ENCODE results near the gene ZBTB8B. TPM values are rescaled to one million over a fixed set of nuclear protein-coding genes. Genes with fewer than 3 reads are reported as not detected.
A peak's percentile ranks its signal among the peaks of the same experiment; 100 is the strongest.
"Not testable (repeated sequence)": the region's sequence is repeated elsewhere in the genome, so short reads cannot be mapped to it uniquely, and the experiment has no call there.

The ZBTB8B gene
- total RNA-seq, 1 experiment from 2014 or later: not detected

DNA sequence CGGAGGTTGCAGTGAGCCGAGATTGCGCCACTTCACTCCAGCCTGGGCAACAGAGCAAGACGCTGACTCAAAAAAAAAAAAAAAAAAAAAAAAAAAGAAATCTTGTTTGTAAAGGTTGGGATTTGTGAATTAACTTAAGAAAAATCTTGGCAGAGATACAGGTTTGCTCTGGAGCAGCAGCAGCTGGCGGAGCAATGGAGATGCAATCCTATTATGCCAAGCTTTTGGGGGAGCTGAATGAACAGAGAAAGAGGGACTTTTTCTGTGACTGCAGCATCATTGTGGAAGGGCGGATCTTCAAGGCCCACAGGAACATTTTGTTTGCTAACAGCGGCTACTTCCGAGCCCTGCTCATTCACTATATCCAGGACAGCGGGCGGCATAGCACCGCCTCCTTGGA lies 5.6 kb downstream of the ZBTB8B start:
- no peak for DNase-seq (ENCODE audit: low spot score)

GRCh38 chr1:32470991-32471694 lies 6.3 kb downstream of the ZBTB8B start:
- DNase-seq (ENCODE audit: low spot score): no peak

DNA sequence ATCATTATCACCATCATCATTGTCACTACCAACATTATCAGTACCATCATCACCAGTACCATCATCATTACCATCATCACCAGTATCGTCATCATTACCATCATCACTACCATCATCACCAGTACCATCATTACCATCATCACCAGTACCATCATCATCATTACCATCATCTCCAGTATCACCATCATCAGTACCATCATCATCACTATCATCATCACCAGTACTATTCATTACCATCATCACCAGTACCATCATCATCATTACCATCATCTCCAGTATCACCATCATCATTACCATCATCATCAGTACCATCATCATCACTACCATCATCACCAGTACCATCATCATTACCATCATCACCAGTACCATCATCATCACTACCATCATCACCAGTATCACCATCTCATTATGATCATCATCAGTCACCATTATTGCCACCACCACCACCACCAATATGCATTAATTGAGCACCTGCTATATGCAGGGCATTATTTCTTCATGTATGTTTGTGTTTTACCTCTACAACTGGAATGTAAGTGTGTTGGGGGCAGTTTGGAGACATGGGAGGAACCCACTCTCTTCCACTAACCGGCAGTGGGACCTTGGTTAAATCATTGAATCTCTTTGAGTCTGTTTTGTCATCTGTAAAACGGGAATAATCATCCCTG lies 7.0 kb downstream of the ZBTB8B start:
- no peak for DNase-seq (ENCODE audit: low spot score)

DNA sequence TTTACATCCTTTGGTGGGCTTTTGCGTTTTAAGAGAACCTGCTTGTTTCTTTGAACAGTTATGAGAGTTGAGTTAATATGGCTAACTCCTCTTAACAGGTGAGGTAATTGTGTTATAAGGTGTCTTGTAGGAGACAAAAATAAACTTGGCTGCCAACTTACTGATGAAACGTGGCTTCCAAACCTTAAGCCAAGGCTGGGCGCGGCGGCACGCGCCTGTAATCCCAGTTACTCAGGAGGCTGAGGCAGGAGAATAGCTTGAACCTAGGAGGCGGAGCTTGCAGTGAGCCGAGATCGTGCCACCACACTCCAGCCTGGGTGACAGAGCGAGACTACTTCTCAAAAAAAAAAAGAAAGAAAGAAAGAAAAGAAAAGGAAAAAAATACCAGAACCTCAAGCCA lies 8.1 kb downstream of the ZBTB8B start:
- DNase-seq (ENCODE audit: low spot score): not testable (repeated sequence)

DNA sequence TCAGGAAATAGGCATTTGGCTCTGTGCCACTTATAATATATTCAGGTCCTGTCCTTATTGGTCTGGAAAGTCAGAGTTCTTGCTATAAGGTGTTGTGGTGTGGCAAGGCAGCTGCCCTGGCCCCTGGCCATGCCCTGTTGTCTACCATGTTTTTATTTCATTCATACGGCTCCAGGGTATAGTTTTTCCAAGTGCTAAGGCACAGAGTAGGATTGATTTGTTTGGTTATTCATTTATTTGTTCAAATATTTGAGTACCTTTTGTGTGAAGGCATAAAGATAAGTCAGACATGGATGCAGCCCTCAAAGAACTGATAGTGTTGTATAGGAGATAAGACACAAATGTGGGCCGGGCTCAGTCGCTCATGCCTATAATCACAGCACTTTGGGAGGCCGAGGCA lies 10.1 kb downstream of the ZBTB8B start:
- no peak for DNase-seq (ENCODE audit: low spot score)

DNA sequence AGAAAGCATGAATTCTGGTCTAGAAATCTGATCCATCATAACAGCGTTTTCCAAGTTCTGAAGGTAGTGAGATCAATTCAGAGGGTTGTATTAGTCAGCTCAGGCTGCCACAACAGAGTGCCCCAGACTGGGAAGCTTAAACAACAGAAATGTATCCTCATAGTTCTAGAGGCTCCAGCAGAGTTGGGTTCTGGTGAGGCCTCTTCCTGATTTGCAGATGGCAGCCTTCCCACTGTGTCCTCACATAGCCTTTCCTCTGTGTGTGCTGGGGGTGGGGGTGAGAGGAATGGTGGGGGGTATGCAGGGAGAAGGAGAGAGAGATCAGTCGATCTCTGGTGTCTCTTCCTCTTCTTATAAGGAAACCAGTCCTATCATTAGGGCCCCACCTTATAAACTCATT lies 15.1 kb downstream of the ZBTB8B start:
- no peak for DNase-seq (ENCODE audit: low spot score)

GRCh38 chr1:32480761-32481160 lies 15.9 kb downstream of the ZBTB8B start:
- DNase-seq (ENCODE audit: low spot score): no peak

- DNase-seq (ENCODE audit: low spot score): not testable (repeated sequence)
These were observed 16.9 kb downstream of the ZBTB8B start for GRCh38 chr1:32481788-32482187.

GRCh38 chr1:32485554-32486255 lies 20.8 kb downstream of the ZBTB8B start:
- DNase-seq (ENCODE audit: low spot score): no peak

GRCh38 chr1:32486463-32487113 lies 21.7 kb downstream of the ZBTB8B start:
- peak; percentile 69 for DNase-seq (ENCODE audit: low spot score)

DNA sequence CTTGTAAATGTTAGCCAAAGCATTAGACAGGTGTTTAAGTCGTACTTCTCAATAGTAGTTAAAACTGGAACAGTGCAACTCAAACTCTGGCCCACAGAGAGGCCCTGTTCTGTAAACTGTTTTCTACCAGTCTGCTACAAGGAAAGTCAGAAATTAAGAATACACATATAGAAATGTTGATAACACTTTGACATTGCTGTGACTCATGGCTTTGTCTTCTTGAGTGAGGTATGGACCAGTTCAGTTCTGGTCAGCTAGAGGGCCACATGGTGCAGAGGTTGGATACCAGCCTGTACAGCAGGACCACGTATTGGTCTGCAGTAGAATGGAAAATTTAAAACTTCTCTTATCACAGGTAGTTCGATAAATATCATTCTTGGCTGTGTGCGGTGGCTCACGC lies 22.3 kb downstream of the ZBTB8B start:
- DNase-seq (ENCODE audit: low spot score): peak; percentile 56

- no peak for DNase-seq (ENCODE audit: low spot score)
These were observed 25.0 kb downstream of the ZBTB8B start for GRCh38 chr1:32489774-32490454.

DNA sequence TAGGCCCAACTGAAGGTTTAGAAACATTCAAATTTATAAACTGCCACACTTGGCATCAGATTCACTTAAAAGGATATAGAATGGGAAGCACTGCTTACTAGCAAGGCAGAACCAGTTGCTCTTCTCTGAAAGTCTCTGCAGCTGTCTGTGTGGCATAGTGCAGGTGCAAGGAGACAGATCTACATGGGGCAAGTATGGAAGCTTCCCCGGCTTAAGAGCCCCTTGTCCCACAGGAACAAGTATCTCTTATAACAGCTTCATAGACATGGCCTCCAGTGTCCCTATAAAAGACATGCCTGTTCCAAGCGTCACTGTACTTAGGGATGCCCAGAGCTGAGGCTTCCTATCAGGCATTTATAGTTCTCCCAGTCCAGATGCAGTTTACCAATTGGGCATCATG lies 26.5 kb downstream of the ZBTB8B start:
- no peak for DNase-seq (ENCODE audit: low spot score)

DNA sequence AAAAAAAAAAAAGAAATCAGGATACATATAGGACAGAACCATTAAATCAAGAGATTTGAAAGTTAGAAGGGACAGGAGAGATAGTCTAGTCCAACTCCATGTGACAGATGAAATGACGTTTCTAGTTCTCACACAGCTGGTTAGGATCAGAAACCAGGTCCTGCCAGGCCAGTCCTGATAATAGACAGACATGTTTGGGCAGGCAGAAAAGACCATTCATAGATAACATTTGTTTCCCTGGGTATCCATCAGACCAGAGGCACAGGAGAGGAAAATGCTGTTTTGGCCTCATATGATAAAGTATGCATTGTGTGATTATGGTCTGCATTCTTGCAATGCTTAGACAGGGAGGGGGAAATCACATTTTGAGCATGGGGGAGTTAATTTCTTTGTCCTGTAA lies 29.3 kb downstream of the ZBTB8B start:
- DNase-seq (ENCODE audit: low spot score): no peak

DNA sequence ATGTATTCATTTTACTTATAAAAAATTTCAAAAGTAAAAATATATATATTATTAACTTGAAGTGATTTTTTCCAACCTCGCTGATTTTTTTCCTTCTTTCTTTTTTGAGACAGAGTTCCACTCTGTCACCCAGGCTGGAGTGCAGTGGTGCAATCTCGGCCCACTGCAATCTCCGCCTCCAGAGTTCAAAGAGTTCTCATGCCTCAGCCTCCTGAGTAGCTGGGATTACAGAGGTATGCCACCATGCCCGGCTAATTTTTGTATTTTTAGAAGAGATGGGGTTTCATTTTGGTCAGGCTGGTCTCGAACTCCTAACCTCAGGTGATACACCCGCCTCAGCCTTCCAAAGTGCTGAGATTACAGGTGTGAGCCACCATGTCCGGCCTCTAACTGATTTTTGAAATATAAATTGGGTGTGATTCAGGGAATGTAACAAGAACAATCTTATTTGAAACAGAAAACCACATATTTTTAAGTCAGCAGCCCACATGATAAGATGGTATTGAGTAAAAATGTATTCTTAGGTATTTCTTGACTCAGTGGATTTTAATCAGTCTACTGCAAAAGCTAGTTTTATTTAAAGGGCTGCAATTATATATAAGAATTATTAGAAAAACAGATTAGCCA lies 30.0 kb downstream of the ZBTB8B start:
- DNase-seq (ENCODE audit: low spot score): no peak

GRCh38 chr1:32496127-32496526 lies 31.3 kb downstream of the ZBTB8B start:
- no peak for DNase-seq (ENCODE audit: low spot score)

DNA sequence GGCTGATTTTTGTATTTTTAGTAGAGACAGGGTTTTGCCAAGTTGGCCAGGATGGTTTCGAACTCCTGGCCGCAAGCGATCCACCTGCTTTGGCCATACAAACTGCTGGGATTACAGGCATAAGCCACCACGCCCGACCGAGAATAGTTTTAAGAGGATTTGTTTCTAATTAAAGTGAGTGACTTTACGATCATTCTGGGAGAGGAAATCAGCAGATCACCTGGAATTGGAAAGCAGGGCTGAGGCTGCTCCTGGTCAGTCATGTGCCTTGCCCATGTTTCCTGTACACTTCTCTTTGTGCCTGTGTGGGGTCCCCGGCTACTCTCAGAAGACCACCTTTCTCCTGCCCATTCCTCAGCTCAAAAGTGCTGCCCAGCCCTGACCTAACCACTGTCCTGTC lies 33.9 kb downstream of the ZBTB8B start:
- DNase-seq (ENCODE audit: low spot score): no peak

DNA sequence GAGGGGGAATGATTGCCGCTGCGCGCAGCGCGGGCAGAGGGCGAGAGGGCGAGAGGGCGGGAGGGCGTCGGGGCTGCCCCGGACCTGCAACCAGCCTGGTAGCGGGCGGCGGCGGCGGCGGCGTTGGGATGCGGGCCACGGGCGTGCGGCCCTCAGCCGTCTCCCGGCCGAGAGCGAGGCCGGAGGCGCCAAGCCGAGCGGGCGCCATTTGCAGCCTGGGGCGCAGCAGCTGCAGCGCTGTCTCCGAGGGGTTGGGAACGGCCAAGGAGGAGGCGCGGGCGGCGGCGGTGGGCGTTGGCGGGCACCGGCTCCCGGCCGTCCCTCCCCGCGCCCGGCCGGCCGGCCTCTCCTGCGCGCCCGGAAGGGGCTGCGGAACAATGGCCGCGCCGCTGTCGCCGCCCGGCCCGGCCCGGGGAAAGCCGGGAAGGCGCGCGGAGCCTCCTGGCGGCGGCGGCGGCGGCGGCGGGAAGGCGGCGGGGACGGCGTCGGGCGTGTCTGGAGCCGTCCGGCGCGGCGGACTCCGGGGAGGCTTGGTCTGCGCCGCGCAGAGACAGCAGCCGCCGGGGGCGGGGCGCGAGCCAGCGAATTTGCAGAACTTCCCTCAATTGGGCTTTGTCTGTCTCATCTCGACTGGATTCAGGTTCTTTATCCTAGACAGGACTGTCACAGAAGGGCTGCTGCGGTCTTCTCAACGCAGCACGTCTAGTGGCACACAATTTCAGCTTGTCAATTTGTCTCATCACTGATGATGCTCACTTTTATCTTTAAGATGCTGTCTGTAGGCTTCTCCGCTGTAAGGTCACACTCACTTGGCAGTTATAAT lies 35.7 kb downstream of the ZBTB8B start:
- DNase-seq (ENCODE audit: low spot score): peak; percentile 54

GRCh38 chr1:32501865-32502264 lies 37.0 kb downstream of the ZBTB8B start:
- DNase-seq (ENCODE audit: low spot score): no peak

- DNase-seq (ENCODE audit: low spot score): no peak
These were observed 38.3 kb downstream of the ZBTB8B start for GRCh38 chr1:32503153-32503552.

All from HT-29 (cell line).